GM21515 (cell line): ENCODE results near the gene INPP5A.
"Not testable (repeated sequence)": the region's sequence is repeated elsewhere in the genome, so short reads cannot be mapped to it uniquely, and the experiment has no call there.

ENCODE experiments used
- ATAC-seq: cut with Tn5 transposase; IDR thresholded peaks from one replicate; pipeline ENCODE4 v1.9.1; 2021; ENCODE audit not compliant: unreplicated experiment

INPP5A gene

GRCh38 chr10:132670546-132671227 is 133.1 kb downstream of the INPP5A start:
- no peak for ATAC-seq

GRCh38 chr10:132671228-132672154 is 133.9 kb downstream of the INPP5A start:
- ATAC-seq, result no peak

- ATAC-seq, result not testable (repeated sequence)
Measured at GRCh38 chr10:132673746-132674145, 136.2 kb downstream of the INPP5A start.

- no peak for ATAC-seq
Measured at GRCh38 chr10:132674311-132674710, 136.7 kb downstream of the INPP5A start.

GRCh38 chr10:132675031-132675740 is 137.6 kb downstream of the INPP5A start:
- no peak for ATAC-seq

- ATAC-seq, result no peak
Measured at GRCh38 chr10:132676193-132676891, 138.8 kb downstream of the INPP5A start.

- no peak for ATAC-seq
Measured at GRCh38 chr10:132677096-132677472, 139.5 kb downstream of the INPP5A start.

- ATAC-seq, result no peak
Measured at GRCh38 chr10:132677473-132678227, 140.1 kb downstream of the INPP5A start.

GRCh38 chr10:132678436-132679216 is 141.0 kb downstream of the INPP5A start:
- ATAC-seq, result no peak

- ATAC-seq, result no peak
Measured at GRCh38 chr10:132679217-132679595, 141.6 kb downstream of the INPP5A start.

- no peak for ATAC-seq
Measured at GRCh38 chr10:132679640-132680039, 142.1 kb downstream of the INPP5A start.

- ATAC-seq, result not testable (repeated sequence)
Measured at GRCh38 chr10:132680741-132681140, 143.2 kb downstream of the INPP5A start.

GRCh38 chr10:132681858-132682755 is 144.5 kb downstream of the INPP5A start:
- no peak for ATAC-seq

- ATAC-seq, result no peak
Measured at GRCh38 chr10:132684164-132684891, 146.7 kb downstream of the INPP5A start.

- ATAC-seq, result no peak
Measured at GRCh38 chr10:132685101-132685891, 147.7 kb downstream of the INPP5A start.

GRCh38 chr10:132685921-132686680 is 148.5 kb downstream of the INPP5A start:
- ATAC-seq, result no peak
